ENCODE results near the gene IL1RN. TPM values are rescaled to one million over a fixed set of nuclear protein-coding genes. Genes with fewer than 3 reads are reported as not detected.

The IL1RN gene
- total and polyA plus RNA-seq, 10 of the 15 experiments (the other 5 are each of a cell fraction or from before 2014, with no cell fraction given), result 0.04 TPM; not detected in 7

DNA sequence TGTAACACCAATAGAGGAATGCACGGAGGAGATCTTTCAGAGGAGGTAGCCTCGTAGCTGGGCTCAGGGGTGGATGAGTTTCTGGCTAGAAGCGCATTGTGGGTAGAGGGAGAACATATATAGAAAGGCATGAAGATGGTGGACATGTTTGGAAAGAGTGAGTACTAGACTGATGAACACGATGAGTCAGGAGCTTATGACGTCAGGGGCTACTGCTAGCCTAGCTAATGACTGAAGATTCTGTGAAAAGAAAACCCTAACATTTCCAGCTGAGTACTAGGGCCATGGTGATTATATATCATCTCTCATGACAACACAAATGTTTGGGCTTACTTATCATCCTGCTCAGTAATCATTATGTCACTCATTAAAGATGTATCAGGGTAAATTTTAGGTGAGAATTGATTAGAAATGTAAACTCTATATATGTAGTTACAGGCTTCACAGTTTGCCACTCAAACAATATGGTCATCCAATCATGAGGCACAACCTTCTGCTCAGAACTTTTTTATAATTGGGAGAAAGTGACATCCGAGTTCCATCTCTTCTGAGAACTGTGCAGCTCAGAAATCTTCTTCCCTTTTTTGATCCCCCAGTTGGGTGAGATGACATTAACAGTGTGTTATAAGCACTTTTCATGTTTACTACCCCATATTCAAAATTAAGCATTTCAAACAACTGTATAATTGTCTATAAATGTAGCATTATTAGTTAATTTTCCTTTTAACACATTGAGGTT, 22.2 kb upstream of the IL1RN start:
- TF ChIP-seq MXI1 (IDR thresholded peaks at IDR 0.05; ENCODE audit: low read depth, low read length) (no peak), NFYB (IDR thresholded peaks at IDR 0.05; ENCODE audit: insufficient read depth, low read depth, low read length) (no peak), NFIC (IDR thresholded peaks at IDR 0.05; ENCODE audit: low read depth, low read length) (no peak), ZNF384 (IDR thresholded peaks at IDR 0.05; ENCODE audit: borderline replicate concordance, low read depth, low read length) (no peak)
- TF ChIP-seq, protein P1, sequence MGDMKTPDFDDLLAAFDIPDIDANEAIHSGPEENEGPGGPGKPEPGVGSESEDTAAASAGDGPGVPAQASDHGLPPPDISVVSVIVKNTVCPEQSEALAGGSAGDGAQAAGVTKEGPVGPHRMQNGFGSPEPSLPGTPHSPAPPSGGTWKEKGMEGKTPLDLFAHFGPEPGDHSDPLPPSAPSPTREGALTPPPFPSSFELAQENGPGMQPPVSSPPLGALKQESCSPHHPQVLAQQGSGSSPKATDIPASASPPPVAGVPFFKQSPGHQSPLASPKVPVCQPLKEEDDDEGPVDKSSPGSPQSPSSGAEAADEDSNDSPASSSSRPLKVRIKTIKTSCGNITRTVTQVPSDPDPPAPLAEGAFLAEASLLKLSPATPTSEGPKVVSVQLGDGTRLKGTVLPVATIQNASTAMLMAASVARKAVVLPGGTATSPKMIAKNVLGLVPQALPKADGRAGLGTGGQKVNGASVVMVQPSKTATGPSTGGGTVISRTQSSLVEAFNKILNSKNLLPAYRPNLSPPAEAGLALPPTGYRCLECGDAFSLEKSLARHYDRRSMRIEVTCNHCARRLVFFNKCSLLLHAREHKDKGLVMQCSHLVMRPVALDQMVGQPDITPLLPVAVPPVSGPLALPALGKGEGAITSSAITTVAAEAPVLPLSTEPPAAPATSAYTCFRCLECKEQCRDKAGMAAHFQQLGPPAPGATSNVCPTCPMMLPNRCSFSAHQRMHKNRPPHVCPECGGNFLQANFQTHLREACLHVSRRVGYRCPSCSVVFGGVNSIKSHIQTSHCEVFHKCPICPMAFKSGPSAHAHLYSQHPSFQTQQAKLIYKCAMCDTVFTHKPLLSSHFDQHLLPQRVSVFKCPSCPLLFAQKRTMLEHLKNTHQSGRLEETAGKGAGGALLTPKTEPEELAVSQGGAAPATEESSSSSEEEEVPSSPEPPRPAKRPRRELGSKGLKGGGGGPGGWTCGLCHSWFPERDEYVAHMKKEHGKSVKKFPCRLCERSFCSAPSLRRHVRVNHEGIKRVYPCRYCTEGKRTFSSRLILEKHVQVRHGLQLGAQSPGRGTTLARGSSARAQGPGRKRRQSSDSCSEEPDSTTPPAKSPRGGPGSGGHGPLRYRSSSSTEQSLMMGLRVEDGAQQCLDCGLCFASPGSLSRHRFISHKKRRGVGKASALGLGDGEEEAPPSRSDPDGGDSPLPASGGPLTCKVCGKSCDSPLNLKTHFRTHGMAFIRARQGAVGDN (IDR thresholded peaks at IDR 0.05), result no peak
- TF ChIP-seq, protein P2, sequence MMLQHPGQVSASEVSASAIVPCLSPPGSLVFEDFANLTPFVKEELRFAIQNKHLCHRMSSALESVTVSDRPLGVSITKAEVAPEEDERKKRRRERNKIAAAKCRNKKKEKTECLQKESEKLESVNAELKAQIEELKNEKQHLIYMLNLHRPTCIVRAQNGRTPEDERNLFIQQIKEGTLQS (IDR thresholded peaks at IDR 0.05; ENCODE audit: borderline replicate concordance, extremely low read depth, low read depth, low read length), result no peak
- FAIRE-seq, result peak; percentile 13
- Histone ChIP-seq H3K9ac (ENCODE audit: control insufficient read depth, insufficient read depth, low read length) (no peak overlapping the region), H3K4me2 (ENCODE audit: control insufficient read depth, insufficient read depth) (no peak overlapping the region), H3K27ac (ENCODE audit: control insufficient read depth, insufficient read depth) (no peak overlapping the region), H3K9me3 (replicated peaks; ENCODE audit: control insufficient read depth, insufficient read depth, low read length) (no peaks in the 10 kb centered on the region), H3K4me3 (no peak overlapping the region), H3K27me3 (replicated peaks in 1 of 2; ENCODE audit: control insufficient read depth in 2 of 2, insufficient read depth in 2 of 2, low read length in 1 of 2) (no peaks in the 10 kb centered on the region), H3K36me3 (ENCODE audit: control insufficient read depth in 2 of 2, insufficient read depth in 2 of 2, low read length in 1 of 2) (no peaks in the 10 kb centered on the region), H2AFZ (ENCODE audit: control insufficient read depth, low read depth, low read length) (no peak overlapping the region), H4K20me1 (ENCODE audit: control insufficient read depth, insufficient read depth) (no peaks in the 10 kb centered on the region), H3K4me1 (ENCODE audit: control insufficient read depth, insufficient read depth, low read length) (no peaks in the 10 kb centered on the region), H3K79me2 (ENCODE audit: control insufficient read depth, insufficient read depth, low read length) (no peaks in the 10 kb centered on the region)
- ChIA-PET RAD21 (ENCODE audit: unreplicated experiment) (no interaction called here), CTCF (interaction anchor here (0.6 to 1.1 kb wide), 4 partner anchors 21 to 164 kb away, joined by 3 read pairs; no protein-coding TSS in a partner anchor), POLR2A (no interaction called here), SMC1A (ENCODE audit: uncharacterized antibody, unreplicated experiment) (interaction anchor here (1.0 kb wide), 1 partner anchor 8 kb away, joined by 4 read pairs; no protein-coding TSS in a partner anchor)
- DNase-seq (ENCODE audit: low read depth, low spot score), result no peak
- 47% methylated on average over 6 of the region's 6 CpGs for whole genome bisulfite sequencing (ENCODE audit: insufficient coverage, insufficient replicate concordance, low lambda C conversion rate, missing lambda C conversion rate)
- BruUV-seq (replicated peaks), result no TSS peak
- no peak for ATAC-seq
- intact Hi-C loops (cut with micrococcal nuclease; ENCODE audit: unreplicated experiment) (no loop called here), in situ Hi-C loops (cut with MboI) (no loop called here)

All from GM12878 (cell line).